GF-D8 (cell line): ENCODE data around the gene POLG2.
"Not testable (repeated sequence)": the region's sequence is repeated elsewhere in the genome, so short reads cannot be mapped to it uniquely, and the experiment has no call there.

Source experiments
- DNase-seq: peaks from one replicate; lab custom pipeline; 2025; lab: John Stamatoyannopoulos, UW

The POLG2 gene

DNA sequence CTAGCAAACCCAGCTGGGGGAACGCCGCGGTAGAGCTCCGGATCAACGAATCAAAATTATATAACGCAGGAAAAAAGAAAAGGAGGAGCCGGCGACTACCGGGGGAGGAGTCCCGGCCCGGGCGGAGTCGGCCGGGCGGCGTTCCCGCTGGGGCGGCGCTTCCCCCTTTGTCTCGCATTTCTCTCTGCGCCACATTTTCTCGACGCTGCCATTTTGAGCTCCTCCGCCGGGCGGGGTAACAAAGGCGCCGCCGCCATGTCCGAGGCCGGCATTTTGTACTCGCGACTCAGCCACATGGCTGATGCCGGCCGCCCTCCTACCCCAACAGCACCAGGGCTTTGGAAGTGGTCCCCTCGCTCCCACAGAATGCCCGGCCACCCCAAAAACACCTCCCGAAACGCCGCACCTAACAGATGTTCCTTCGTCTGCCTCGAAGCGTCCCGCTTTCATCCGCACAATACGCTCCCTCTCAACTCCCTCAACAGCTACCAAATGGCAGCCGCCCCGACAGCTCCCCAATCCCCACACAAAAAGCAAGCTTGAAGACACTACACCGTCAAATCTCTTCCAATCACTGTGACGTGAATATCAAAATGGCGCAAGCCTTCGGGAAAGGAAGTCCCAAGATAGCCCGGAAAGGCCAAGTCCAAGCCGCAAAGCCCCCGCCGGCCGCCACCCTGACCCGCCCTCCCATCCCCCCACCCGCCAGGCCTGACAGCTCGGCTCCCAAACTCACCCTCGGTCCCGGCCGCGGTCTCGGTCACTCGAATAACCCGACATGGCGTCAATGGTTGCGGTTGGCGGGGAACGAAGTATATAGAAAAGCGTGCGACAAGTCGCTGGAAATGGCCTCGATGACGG, 8.7 kb upstream of the POLG2 start:
- DNase-seq = peak; percentile 66

- DNase-seq = no peak
These were observed 8.0 kb upstream of the POLG2 start for GRCh38 chr17:64504769-64505339.

DNA sequence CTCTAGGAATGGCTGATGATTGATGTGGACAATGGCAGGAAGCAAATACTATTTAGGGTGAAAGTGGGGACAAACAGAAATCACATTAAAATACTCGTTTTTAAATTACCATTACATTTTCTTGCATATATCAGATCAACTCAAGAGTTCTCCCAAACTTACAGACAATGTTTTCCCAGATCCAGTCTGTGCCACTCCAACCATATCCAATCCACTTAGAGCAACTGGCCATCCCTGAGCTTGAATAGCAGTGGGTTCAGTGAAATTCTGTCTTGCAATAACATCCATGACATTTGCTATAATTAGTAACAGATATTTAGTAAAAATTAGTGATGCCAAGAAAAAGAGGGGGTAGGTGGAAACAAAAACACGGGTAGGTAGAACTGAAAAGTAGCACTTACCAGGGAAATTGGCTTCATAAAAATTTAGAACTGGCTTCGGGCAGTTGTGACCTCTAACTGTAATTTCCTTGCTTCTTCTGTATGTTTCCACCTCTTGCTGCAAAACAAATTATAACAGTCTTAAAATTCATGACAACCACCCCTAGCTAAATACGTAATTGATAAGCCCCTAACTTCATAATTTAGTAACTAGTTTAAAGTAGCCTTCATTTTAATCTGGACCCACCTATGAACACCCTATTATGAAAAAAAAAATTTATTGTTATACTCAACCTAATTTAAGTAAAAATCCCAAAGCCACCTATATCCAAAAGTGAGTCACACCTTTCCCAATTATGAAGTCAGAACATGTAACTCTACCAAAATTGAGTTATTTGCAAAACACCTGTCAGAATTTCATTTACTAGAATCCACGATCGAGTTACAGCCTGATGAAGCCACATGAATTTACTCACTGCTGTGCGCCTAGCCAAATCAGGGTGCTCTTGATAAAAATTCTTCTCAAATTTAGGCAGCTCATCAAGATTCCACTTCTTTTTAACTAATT, 7.2 kb upstream of the POLG2 start:
- DNase-seq = no peak

- no peak for DNase-seq
These were observed 6.5 kb upstream of the POLG2 start for GRCh38 chr17:64503341-64503740.

DNA sequence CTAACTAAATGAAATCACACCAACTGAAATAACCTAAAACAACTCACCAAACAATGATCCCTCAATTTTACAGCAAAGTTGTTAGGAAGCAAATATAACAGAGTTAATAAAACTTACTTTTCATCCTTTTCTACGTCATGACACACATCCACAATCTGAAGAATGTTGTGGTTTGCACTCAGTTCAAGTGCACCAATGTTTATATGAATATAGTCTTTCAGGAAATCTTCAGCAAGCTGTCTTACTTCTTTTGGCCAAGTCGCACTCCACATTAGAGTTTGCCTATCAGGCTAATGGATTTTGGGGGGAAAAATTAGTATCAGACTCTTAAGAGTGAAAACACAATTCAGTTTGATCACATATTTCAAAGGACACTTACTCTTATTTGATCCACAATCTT, 6.0 kb upstream of the POLG2 start:
- DNase-seq = no peak

- no peak for DNase-seq
These were observed 5.2 kb upstream of the POLG2 start for GRCh38 chr17:64502021-64502420.

DNA sequence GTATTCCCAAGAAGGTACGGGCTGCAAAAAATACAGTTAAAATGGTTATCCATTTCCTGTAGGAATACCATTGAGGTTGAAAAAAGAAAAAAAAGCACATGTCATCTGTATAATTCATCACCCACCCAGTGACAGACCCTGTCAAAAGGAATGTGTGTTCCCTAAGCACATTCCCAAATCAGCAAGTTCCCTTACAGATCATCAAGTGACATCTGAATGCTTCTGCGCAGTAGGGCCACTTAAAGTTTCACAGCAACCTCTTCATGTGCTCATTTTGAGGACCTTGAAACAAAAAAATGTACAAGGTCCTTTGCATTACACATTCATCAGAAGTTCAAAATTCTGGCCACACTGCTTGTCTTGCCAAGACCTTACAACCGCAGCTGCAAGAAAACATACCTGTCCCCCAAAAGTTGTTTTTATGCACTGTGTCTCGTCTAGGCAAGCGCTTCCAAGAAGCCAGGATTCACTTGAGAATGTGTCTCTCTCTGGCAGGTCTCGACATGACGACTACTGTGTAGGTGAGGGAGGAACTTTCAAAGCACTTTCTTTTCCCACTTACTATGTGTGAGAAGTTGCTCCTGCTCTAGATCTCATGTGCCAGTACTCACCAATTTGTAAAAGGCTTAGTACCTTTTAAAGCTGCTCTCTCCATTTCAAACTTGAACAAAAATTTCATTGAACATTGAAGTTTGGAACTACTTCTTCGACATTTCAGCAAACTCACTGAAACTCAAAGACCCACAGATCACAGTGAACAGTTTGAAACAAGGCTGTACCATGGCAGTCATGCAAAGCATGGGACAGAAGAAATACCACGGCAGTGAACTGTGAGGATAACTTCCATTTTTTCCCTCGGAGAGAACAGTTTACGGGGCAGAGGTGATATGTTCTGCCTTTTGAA, 4.3 kb upstream of the POLG2 start:
- DNase-seq = no peak

- DNase-seq = no peak
These were observed 3.6 kb upstream of the POLG2 start for GRCh38 chr17:64500487-64500859.

DNA sequence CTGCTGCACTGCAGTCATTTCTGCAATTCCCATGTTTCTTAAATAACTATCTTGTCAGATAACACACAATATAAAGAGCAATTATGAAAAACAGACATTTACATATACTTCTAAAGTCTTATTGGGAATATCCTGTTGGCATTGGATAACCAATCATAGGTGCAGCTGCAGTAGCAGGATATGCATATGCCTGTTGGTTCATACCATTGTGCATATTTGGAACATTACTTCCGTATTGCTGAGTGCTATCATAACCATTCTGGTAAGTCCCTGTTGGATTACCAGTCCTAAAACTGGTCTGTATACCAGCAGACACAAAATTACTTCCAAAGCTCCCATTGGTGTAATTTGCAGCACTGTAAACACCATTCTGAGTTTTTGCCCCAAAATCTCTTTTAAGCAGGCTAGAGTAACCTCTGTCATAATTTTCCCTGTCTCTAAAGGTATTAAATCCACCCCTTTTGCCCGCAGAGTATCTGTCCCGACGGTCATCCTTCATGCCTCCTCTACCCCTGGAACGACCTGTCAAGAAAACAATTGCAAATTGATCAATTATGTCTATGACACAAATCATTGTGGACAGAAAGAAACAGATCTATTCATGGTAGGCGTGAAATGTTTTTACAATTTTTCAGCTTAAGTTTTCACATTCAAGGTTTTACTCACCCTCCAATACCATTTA, 3.1 kb upstream of the POLG2 start:
- no peak for DNase-seq

DNA sequence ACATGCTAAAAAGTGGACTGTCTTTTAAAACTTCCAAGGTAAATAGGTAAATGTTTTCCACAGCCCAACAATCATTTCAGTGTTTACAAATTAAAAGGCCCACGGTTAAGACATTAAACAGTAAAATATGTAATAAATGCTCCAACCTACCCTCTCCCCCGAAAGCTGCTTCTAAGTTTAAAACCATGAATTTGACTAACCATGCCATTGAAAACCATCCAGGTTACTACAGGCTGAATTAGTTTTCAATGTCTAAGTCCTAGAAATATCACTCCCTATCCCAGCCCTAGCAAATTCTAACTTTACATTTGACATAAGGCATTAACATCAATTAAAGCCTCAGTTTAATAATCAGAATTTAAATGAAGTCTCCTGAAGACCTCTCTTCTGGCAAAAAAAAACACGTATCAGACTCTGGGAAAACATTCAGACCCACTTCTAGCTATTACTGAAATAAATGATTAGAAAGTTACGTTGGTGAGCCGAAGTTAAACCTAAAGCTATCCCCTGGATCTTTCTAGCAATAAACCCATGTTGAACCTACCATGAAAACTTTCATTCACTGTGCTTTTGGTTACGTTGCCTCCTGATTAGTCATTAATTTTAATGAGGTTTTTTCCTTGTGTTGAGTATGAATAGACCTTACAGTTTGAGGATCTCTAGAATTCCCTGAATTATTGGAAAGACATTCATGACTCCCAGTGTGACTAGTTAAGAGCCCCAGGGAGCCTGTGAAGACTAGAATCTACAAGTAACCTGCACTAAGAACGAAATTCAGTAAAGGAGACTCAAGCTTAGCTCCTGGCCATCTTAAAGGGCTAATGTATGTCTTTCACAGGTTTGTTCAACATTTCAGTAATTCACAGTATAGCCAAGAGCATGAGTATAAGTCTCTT, 1.7 kb upstream of the POLG2 start:
- DNase-seq = no peak

GRCh38 chr17:64497565-64498035, 746 bp upstream of the POLG2 start:
- no peak for DNase-seq

DNA sequence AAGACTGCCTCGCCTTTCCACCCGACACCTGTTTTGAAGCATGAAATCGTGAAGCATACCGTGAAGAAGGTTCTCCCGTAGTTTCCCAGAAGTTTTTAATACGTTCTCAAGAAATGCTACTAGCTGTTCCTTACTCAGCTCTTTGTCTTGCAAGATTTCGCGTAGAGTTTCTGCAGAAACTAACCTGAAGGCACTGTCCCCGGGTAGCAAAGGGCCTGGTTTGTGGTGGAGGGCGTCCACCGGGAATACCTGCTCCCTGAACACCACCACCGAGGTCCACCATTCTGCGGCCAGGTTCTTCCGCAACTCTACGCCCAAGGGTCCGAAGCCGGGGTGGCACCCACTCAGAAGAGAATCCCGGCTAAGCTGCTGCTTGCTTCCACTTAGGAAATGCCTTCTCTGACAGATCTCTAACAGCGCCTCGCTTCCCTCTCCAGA, 487 bp downstream of the POLG2 start:
- DNase-seq = no peak

- not testable (repeated sequence) for DNase-seq
These were observed 1.6 kb downstream of the POLG2 start for GRCh38 chr17:64495300-64495699.

DNA sequence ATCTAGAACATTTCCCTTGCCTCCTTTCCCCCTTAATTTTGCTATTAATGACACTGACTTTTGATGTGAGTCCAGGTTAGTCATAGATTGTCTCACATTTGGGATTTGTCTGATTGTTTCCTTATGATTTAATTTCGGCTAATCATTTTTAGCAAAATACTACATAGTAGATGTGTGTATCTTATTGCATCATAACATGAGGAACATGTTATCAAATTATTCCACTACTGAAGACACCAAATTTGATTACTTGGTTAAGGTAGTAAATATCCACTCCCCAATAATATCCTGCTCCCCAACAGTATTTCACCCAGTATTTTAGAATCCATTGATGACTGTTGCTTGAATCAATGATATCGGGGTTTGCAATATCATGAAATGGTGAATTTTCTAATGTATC, 2.7 kb downstream of the POLG2 start:
- DNase-seq = no peak

GRCh38 chr17:64492481-64493109, 4.3 kb downstream of the POLG2 start:
- DNase-seq = no peak

DNA sequence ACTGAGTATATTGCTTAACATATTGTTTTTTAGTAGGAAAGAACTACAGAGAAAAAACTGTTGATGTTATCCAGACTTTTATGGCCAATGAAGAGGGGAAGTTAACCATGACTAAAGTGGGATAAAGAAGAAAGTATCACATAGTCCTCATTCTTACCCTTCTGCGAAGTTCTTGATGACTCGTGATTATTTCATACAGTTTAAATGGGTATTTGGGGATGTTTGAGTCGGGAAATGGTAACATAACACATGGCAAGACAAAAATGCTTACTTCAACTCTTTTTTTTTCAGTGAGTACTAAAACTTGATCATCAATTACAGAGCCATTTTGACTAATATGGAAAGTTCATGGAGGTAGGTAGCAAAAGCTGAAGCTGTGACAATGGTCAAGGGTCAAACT, 4.9 kb downstream of the POLG2 start:
- DNase-seq = no peak

GRCh38 chr17:64491034-64491860, 5.6 kb downstream of the POLG2 start:
- no peak for DNase-seq

DNA sequence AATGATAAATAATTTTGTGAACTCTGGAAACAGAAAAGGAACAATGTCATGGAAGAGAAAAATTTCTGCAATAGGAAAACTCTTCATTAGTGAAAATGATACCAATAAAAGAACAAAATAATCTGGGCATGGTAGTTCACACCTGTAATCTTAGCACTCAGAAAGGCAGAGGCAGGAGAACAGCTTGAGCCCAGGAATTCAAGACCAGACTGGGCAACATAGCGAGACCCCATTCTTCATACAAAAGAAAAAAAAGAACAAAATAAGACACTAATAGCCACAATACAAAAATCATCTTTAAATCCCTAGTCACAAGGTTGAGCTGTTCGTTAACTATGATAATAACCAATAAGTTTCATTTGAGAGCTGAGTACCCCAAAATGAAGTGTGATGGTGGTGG, 8.6 kb downstream of the POLG2 start:
- DNase-seq = no peak
